DND-41 (cell line): ENCODE data around the gene ADAMTS12.

Experiments used
- ATAC-seq: fragments of 200-7000 bp; cut with Tn5 transposase; 3 replicates; pipeline ENCODE4 v1.9.1; 2021; ENCODE audit warnings: low read depth; ENCODE audit not compliant: insufficient read depth
- DNase-seq: peaks from one replicate; pipeline ENCODE4 v3.0.0-alpha.2; 2020
- H2AFZ ChIP-seq: 2 replicates; pipeline ENCODE4 v1.6.0; 2012; ENCODE audit warnings: low read depth, low read length
- H3K27ac ChIP-seq: 2 replicates; pipeline ENCODE4 v1.5.1; 2012; ENCODE audit warnings: low read length, inconsistent platforms
- H3K27me3 ChIP-seq: fragments of 200-600 bp; sonication (generic); 2 replicates; pipeline ENCODE4 v1.6.0; 2012; ENCODE audit warnings: low read length, mild to moderate bottlenecking, inconsistent platforms; ENCODE audit not compliant: insufficient read depth, poor library complexity
- H3K36me3 ChIP-seq: 2 replicates; pipeline ENCODE4 v1.5.1; 2012; ENCODE audit warnings: low read length, inconsistent platforms; ENCODE audit not compliant: insufficient read depth
- H3K4me1 ChIP-seq: 2 replicates; pipeline ENCODE4 v1.5.1; 2012; ENCODE audit warnings: mild to moderate bottlenecking, low read length; ENCODE audit not compliant: insufficient read depth
- H3K4me2 ChIP-seq: 2 replicates; pipeline ENCODE4 v1.6.0; 2012; ENCODE audit warnings: mild to moderate bottlenecking, moderate library complexity, low read length, inconsistent platforms; ENCODE audit not compliant: insufficient read depth
- H3K4me3 ChIP-seq, 2 experiments: fragments of 200-600 bp in 1 of 2; shearing (Covaris generic) in 1 of 2; 2 replicates each; pipeline ENCODE4 v1.5.1; 2012 to 2016; ENCODE audit warnings: inconsistent platforms in 2 of 2, low read length in 2 of 2, mild to moderate bottlenecking in 2 of 2, low read depth in 1 of 2, moderate library complexity in 1 of 2
- H3K79me2 ChIP-seq: 2 replicates; pipeline ENCODE4 v1.6.0; 2012; ENCODE audit warnings: low read length, inconsistent platforms; ENCODE audit not compliant: insufficient read depth
- H3K9ac ChIP-seq: 2 replicates; pipeline ENCODE4 v1.6.0; 2012; ENCODE audit warnings: low read depth, mild to moderate bottlenecking, inconsistent platforms, low read length, moderate library complexity
- H3K9me3 ChIP-seq: 2 replicates; pipeline ENCODE4 v1.5.1; 2012; ENCODE audit warnings: low read length, moderate library complexity, mild to moderate bottlenecking, inconsistent platforms; ENCODE audit not compliant: insufficient read depth, severe bottlenecking
- H4K20me1 ChIP-seq: 2 replicates; pipeline ENCODE4 v1.6.0; 2012; ENCODE audit warnings: low read length; ENCODE audit not compliant: insufficient read depth
- EZH2 ChIP-seq: IDR thresholded peaks from 3 replicates; pipeline ENCODE4 v1.6.1; 2012; ENCODE audit warnings: borderline replicate concordance, low read depth, mild to moderate bottlenecking, moderate library complexity, low read length, inconsistent platforms; ENCODE audit not compliant: severe bottlenecking
- TF ChIP-seq, protein P1 (sequence below): IDR thresholded peaks from 2 replicates; pipeline ENCODE4 v1.5.1; 2012; ENCODE audit warnings: borderline replicate concordance, low read length, moderate library complexity, mild to moderate bottlenecking; ENCODE audit not compliant: poor library complexity, severe bottlenecking; ENCODE audit errors: extremely low read depth

The ADAMTS12 gene

DNA sequence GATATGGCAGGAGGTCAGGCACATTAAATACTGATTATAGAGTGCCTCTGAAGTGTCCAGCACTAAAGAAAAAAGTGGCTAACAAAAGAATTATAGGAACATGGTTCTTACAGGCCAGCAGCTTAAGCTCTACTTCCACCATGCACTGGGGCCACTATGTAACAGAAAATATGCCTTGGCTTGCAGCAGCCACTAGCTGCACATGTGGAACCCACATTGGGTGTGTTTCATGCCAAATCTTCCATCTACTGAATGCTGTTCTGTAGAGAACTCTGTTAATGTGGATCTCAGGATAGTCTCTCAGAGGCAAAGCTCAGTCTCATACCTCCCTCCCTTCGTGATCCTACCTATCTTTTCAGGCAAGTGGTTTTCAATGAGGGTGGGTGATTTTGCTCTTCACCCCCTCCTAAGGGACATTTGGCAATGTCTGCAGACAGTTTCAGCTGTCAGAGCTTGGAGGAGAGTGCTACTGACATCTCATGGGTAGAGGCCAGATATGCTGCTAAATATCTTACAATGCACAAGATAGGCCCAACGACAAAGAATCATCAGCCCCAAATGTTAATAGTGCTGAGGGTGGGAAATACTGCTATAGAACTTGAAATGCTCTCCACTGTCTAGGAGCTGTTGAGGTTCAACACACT is 232.1 kb downstream of the ADAMTS12 start:
- Histone ChIP-seq H3K4me1 (no peaks in the 10 kb centered on the region), H3K4me2 (no peak overlapping the region), H3K4me3 (no peak overlapping the region), H3K27ac (no peak overlapping the region), H2AFZ (no peak overlapping the region), H3K9ac (no peak overlapping the region), H3K9me3 (no peaks in the 10 kb centered on the region), H3K27me3 (no peaks in the 10 kb centered on the region), H4K20me1 (no peaks in the 10 kb centered on the region), H3K36me3 (no peaks in the 10 kb centered on the region), H3K79me2 (no peaks in the 10 kb centered on the region)
- no peak for DNase-seq
- no peak for ATAC-seq
- TF ChIP-seq, protein P1, sequence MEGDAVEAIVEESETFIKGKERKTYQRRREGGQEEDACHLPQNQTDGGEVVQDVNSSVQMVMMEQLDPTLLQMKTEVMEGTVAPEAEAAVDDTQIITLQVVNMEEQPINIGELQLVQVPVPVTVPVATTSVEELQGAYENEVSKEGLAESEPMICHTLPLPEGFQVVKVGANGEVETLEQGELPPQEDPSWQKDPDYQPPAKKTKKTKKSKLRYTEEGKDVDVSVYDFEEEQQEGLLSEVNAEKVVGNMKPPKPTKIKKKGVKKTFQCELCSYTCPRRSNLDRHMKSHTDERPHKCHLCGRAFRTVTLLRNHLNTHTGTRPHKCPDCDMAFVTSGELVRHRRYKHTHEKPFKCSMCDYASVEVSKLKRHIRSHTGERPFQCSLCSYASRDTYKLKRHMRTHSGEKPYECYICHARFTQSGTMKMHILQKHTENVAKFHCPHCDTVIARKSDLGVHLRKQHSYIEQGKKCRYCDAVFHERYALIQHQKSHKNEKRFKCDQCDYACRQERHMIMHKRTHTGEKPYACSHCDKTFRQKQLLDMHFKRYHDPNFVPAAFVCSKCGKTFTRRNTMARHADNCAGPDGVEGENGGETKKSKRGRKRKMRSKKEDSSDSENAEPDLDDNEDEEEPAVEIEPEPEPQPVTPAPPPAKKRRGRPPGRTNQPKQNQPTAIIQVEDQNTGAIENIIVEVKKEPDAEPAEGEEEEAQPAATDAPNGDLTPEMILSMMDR = no peak
- TF ChIP-seq EZH2 = no peak

DNA sequence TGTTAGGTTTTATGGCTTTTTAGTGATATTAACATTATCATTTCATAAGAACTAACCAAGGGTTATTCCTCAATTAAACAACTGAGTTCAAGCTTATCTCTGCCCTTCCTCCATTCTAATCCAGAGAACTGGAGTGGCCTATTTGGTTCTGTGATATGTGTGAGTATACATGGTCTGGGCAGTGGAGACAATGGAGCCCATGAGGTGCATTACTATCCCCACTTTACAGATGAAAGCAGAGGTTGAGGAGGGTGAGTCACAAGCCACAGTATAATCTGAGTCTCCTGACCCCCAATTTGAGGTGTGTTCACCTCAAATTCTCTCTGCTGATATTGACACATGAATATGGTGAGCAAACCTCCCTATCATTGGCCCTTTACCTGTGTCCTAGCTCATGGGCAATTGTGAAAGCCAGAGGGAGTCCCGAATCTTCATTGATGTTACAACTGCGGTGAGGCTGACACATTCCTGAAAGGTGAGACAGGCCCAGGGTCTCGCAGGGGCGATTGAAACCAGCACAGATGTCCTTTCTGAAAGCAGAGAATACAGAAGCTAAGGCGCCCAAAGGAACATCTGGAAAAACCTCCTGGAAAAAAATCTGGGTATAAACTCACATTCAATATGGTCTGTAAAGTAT is 233.9 kb downstream of the ADAMTS12 start:
- Histone ChIP-seq H3K79me2 (no peaks in the 10 kb centered on the region), H2AFZ (no peak overlapping the region), H3K4me2 (no peak overlapping the region), H4K20me1 (no peaks in the 10 kb centered on the region), H3K27ac (no peak overlapping the region), H3K36me3 (no peaks in the 10 kb centered on the region), H3K4me3 (no peak overlapping the region), H3K4me1 (no peaks in the 10 kb centered on the region), H3K27me3 (no peaks in the 10 kb centered on the region), H3K9me3 (no peaks in the 10 kb centered on the region), H3K9ac (no peak overlapping the region)
- DNase-seq (no peak), ATAC-seq (no peak)
- no peak for TF ChIP-seq EZH2
- TF ChIP-seq, protein P1 = no peak

DNA sequence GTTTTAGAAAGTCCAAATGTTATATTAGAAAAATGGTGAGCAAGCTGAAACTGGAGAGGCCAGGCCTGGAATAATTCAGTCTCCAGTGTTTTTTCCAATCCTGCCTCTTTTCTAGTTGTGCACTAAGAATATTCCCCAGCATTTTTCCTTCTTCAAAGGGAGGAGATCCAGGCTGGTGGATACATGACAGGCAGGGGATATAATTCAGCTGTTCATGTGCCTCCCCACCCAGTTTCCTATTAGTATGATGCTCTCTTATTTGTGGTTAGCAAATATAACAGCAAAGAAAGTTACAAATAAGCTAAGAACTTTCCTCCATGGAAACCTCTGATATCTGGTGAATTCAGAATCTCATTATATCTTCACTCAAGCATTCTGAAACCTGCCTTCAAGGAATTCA is 234.6 kb downstream of the ADAMTS12 start:
- DNase-seq (no peak), ATAC-seq (no peak)
- TF ChIP-seq, protein P1 = no peak
- no peak for TF ChIP-seq EZH2
- Histone ChIP-seq H3K27ac (no peak overlapping the region), H4K20me1 (no peaks in the 10 kb centered on the region), H3K27me3 (no peaks in the 10 kb centered on the region), H3K4me2 (no peak overlapping the region), H3K4me1 (no peaks in the 10 kb centered on the region), H2AFZ (no peak overlapping the region), H3K9me3 (no peaks in the 10 kb centered on the region), H3K4me3 (no peak overlapping the region), H3K36me3 (no peaks in the 10 kb centered on the region), H3K79me2 (no peaks in the 10 kb centered on the region), H3K9ac (no peak overlapping the region)
